GM12875 (cell line): ENCODE data around the gene HAP1.

Experiments
- H3K4me3 ChIP-seq: one replicate; pipeline ENCODE4 v1.5.1; 2011; ENCODE audit warnings: low read depth, low read length, control low read depth
- TF ChIP-seq, protein P1 (sequence below): IDR thresholded peaks from 2 replicates; pipeline ENCODE4 v1.5.1; 2011; ENCODE audit warnings: low read depth, mild to moderate bottlenecking, control low read depth, inconsistent platforms, low read length, moderate library complexity, borderline replicate concordance; ENCODE audit not compliant: insufficient read depth

The HAP1 gene

DNA sequence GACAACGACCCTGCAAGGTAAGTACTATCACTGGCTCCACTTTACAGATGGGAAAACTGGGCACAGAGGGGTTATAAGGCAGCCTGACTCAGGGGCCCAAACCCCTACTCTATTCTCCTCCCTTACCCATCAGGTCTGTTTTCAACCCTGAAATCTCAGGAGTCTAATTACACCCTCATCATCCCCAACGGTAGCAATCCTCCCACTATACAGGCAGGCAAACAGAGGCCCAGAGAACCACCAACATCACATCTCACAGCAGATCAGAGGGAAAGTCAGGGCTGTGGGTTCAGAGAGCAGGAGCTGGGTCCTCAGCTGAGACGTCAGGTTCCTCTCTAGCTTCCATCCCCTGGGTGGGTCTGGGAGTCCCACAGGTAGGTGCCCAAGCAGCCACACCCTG, 35.5 kb upstream of the HAP1 start:
- no peak overlapping the region for H3K4me3 ChIP-seq
- TF ChIP-seq, protein P1, sequence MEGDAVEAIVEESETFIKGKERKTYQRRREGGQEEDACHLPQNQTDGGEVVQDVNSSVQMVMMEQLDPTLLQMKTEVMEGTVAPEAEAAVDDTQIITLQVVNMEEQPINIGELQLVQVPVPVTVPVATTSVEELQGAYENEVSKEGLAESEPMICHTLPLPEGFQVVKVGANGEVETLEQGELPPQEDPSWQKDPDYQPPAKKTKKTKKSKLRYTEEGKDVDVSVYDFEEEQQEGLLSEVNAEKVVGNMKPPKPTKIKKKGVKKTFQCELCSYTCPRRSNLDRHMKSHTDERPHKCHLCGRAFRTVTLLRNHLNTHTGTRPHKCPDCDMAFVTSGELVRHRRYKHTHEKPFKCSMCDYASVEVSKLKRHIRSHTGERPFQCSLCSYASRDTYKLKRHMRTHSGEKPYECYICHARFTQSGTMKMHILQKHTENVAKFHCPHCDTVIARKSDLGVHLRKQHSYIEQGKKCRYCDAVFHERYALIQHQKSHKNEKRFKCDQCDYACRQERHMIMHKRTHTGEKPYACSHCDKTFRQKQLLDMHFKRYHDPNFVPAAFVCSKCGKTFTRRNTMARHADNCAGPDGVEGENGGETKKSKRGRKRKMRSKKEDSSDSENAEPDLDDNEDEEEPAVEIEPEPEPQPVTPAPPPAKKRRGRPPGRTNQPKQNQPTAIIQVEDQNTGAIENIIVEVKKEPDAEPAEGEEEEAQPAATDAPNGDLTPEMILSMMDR: no peak

DNA sequence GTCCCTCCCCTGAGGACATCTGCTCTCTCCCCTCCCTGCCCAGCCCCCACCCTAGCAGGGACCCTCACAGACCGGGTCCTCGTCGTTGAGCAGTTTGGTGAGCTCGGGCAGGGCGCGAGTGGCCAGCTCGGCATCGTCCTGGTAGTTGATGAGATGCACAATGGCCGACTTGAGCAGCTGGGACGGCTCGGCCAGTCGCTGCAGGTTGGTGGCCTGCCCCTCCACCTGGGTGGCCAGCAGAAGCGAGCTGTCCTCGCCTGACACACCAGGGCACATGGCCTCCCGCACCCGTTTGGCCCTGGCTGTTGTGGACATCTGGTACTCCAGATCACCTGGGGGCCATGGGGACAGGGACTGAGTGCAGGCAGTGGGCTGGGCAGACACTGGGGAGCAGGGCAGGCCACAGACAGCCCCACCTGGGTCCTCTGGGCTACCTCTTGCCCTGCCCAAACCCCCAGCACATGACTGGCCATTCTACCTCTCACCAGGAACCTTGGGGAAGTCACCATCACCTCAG, 35.0 kb upstream of the HAP1 start:
- H3K4me3 ChIP-seq: no peak overlapping the region
- TF ChIP-seq, protein P1: no peak

DNA sequence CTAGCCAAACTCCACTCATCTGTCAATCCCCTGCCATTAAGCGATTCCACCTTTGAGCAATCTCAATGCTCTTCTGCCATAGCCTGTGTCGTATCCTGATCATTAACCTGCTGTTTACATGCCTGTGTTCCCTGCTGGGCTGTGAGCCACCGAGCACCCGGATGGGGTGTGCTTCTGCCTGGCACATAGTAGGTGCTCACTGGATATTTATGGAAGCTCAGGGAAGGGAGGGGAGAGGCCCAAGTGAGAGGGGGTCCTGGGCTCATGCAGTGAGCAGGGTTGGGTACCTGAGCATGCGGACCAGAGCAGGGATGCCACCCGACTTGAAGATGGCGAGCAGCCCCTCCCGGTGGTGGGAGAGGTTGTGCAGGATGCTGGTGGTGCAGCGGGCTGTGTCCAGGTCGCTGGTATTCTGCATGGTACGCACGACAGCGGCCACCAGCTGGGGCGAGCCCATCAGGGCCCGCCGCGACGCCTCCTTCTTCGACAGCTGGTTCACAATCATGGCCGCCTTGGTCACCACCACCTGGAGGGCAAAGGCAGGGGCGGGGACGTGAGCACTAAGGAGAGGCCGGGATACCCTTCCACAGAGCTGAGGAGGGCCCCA, 34.3 kb upstream of the HAP1 start:
- H3K4me3 ChIP-seq: no peak overlapping the region
- TF ChIP-seq, protein P1: no peak

DNA sequence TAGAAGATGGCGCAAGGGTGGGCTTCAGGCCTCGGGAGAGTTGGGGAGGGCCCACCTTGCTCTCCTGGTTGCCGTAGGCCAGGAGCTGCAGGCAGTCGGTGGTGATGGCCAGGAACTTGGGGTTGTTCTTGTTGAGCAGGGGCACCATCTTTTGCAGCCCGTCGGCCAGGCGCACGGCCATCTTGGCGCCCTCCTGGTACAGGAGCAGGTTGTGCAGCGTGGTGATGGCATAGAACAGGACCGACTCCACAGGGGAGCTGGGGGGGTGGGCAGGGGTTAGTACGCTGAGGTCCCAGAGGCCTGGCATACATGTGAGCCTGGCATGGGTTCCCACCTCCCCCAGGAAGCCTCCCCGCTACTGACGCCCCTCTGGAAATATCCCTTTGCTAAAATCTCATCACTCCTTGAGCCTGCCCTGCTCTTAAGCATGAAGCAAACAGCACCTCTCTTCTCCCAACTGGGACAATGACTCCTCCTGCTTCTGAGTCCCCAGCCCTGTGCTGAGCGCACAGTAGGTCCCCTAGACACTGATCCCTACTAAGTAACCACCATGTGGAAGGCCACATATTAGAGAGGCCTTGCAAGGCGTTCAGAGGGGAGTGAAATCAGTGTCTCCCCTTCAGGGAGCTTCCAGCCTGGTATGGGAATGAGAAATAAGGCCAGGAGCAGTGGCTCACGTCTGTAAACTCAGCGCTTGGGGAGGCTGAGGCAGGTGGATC, 33.0 kb upstream of the HAP1 start:
- TF ChIP-seq, protein P1: no peak
- H3K4me3 ChIP-seq: no peak overlapping the region

DNA sequence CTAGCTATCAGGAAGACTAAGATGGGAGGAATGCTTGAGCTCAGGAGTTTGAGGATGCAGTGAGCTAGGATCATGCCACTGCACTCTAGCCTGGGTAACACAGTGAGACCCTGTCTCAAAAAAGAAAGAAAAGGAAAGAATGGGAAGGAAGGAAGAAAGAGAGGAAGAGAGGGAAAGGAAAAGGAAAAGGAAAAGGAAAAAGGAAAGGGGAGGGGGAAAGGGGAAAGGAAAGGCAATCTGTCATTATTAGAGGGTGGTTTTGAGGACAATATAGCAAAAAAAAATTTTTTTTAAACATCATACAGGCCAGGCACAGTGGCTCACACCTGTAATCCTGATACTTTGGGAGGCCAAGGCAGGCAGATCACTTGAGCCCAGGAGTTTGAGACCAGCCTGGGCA, 31.7 kb upstream of the HAP1 start:
- TF ChIP-seq, protein P1: no peak
- no peak overlapping the region for H3K4me3 ChIP-seq

DNA sequence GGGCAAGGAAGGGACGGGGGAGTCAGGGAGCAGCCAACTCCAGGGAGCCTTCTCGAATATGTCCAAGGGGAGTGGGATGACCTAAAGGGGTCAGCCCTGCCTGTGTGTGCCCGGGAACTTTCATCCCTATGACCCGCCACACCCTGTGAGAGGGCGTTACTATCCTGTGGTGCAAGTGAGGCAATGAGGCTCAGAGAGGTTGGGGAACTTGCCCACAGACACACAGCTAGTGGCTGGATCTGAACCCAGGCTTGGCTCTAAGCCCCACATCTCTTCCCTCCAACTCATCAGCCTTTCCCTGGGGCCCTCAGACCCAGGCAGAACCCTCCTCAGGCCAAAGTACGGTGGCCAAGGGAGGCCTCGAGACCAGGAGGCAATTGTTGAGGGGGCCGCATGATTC, 28.9 kb upstream of the HAP1 start:
- TF ChIP-seq, protein P1: no peak
- no peak overlapping the region for H3K4me3 ChIP-seq

DNA sequence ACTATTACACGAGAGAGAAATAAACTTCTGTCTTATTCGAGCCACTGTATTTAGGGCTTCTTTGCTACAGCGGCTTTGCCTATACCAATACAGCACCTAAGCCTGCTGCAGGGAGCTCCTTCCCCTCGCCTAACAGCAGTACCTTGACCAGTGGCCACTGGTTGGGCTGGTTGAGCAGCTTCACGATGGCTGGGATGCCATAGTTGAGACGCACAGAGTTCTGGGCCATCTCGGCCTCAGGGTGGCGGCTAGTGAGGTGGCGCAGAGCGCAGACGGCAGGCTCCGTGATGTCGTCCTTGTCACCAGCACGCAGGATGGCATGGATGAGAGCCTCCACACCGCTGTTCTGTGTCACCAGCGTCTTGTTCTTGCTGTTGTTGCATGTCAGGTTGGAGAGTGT, 28.4 kb upstream of the HAP1 start:
- TF ChIP-seq, protein P1: no peak
- no peak overlapping the region for H3K4me3 ChIP-seq
